ENCODE data around the gene TMPRSS6. TPM values are rescaled to one million over a fixed set of nuclear protein-coding genes. Genes with fewer than 3 reads are reported as not detected.

The TMPRSS6 gene
- total and polyA plus RNA-seq, 2 of the 13 experiments (the other 11 are each of a cell fraction or from before 2014, with no cell fraction given) = 4.2 to 4.8 TPM

DNA sequence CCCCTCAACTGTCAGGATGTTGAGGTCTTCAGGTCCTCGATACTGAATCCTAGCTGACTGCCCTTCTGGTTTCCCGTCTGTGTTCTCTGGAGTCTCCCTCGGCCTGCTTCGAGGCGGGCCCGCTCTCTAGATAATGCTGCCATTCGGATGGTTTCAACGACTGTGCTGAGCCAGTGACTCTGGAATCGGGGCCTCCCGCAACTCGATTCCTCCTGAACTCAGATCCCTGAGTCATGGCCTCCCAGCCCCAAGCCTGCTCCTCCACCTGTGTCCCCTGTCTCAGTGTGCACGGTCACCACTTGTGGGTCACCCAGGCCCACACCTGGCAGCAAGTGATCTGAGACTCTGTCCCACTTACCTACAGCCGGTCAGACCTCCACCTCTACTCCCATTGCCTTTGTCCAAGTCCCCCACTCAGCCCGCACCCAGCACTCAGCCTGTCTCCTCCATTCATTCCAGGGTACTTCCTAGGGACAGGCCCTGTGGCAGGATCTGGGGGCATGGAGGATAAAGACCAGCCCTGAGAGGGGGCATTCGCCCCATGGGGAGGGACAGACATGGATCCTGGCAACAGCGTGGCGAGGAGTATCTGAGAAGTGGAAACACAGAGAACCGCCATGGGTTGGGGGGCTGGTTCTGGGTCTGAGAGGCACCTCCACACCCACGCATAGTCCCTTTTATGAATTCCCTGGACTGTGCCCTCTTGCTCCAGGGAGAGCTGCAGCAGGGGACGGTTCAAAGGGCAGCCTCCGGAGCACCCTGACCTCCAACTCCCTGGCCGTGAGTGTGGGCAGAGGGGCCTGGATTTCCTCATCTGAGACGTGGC lies 75.7 kb downstream of the TMPRSS6 start (continued):
- TF ChIP-seq FOSL2 (CRISPR knock-in tag; IDR thresholded peaks at IDR 0.05) (no peak), PTBP1 (IDR thresholded peaks at IDR 0.05; ENCODE audit: low read depth, low read length, poor library complexity, severe bottlenecking) (no peak), ZNF205 (CRISPR knock-in tag; IDR thresholded peaks at IDR 0.05) (no peak), ZNF510 (CRISPR knock-in tag; IDR thresholded peaks at IDR 0.05; ENCODE audit: low read depth) (no peak), KLF12 (CRISPR knock-in tag; IDR thresholded peaks at IDR 0.05; ENCODE audit: borderline replicate concordance) (peak; percentile 76; the same call in 1 of the 2 replicates), ZNF337 (CRISPR knock-in tag; IDR thresholded peaks at IDR 0.05; ENCODE audit: borderline replicate concordance, low read depth) (no peak), RARA (CRISPR knock-in tag; IDR thresholded peaks at IDR 0.05) (peak; percentile 81), BRCA1 (CRISPR knock-in tag; IDR thresholded peaks at IDR 0.05) (no peak), RBM22 (optimal IDR thresholded peaks at IDR 0.05; ENCODE audit: low read length) (no peak), TOE1 (CRISPR knock-in tag; IDR thresholded peaks at IDR 0.05) (no peak), ZBTB7B (CRISPR knock-in tag; IDR thresholded peaks at IDR 0.05) (peak; percentile 97)
- TF ChIP-seq, protein P1, sequence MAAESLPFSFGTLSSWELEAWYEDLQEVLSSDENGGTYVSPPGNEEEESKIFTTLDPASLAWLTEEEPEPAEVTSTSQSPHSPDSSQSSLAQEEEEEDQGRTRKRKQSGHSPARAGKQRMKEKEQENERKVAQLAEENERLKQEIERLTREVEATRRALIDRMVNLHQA (CRISPR knock-in tag; IDR thresholded peaks at IDR 0.05) = no peak
- TF ChIP-seq, protein P2, sequence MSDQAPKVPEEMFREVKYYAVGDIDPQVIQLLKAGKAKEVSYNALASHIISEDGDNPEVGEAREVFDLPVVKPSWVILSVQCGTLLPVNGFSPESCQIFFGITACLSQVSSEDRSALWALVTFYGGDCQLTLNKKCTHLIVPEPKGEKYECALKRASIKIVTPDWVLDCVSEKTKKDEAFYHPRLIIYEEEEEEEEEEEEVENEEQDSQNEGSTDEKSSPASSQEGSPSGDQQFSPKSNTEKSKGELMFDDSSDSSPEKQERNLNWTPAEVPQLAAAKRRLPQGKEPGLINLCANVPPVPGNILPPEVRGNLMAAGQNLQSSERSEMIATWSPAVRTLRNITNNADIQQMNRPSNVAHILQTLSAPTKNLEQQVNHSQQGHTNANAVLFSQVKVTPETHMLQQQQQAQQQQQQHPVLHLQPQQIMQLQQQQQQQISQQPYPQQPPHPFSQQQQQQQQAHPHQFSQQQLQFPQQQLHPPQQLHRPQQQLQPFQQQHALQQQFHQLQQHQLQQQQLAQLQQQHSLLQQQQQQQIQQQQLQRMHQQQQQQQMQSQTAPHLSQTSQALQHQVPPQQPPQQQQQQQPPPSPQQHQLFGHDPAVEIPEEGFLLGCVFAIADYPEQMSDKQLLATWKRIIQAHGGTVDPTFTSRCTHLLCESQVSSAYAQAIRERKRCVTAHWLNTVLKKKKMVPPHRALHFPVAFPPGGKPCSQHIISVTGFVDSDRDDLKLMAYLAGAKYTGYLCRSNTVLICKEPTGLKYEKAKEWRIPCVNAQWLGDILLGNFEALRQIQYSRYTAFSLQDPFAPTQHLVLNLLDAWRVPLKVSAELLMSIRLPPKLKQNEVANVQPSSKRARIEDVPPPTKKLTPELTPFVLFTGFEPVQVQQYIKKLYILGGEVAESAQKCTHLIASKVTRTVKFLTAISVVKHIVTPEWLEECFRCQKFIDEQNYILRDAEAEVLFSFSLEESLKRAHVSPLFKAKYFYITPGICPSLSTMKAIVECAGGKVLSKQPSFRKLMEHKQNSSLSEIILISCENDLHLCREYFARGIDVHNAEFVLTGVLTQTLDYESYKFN (CRISPR knock-in tag; conservative IDR thresholded peaks at IDR 0.05) = peak; percentile 95
- TF ChIP-seq, protein P3, sequence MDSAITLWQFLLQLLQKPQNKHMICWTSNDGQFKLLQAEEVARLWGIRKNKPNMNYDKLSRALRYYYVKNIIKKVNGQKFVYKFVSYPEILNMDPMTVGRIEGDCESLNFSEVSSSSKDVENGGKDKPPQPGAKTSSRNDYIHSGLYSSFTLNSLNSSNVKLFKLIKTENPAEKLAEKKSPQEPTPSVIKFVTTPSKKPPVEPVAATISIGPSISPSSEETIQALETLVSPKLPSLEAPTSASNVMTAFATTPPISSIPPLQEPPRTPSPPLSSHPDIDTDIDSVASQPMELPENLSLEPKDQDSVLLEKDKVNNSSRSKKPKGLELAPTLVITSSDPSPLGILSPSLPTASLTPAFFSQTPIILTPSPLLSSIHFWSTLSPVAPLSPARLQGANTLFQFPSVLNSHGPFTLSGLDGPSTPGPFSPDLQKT (CRISPR knock-in tag; IDR thresholded peaks at IDR 0.05; ENCODE audit: borderline replicate concordance) = no peak
- TF ChIP-seq, protein P4, sequence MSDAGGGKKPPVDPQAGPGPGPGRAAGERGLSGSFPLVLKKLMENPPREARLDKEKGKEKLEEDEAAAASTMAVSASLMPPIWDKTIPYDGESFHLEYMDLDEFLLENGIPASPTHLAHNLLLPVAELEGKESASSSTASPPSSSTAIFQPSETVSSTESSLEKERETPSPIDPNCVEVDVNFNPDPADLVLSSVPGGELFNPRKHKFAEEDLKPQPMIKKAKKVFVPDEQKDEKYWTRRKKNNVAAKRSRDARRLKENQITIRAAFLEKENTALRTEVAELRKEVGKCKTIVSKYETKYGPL (CRISPR knock-in tag; IDR thresholded peaks at IDR 0.05) = no peak
- TF ChIP-seq, protein P5, sequence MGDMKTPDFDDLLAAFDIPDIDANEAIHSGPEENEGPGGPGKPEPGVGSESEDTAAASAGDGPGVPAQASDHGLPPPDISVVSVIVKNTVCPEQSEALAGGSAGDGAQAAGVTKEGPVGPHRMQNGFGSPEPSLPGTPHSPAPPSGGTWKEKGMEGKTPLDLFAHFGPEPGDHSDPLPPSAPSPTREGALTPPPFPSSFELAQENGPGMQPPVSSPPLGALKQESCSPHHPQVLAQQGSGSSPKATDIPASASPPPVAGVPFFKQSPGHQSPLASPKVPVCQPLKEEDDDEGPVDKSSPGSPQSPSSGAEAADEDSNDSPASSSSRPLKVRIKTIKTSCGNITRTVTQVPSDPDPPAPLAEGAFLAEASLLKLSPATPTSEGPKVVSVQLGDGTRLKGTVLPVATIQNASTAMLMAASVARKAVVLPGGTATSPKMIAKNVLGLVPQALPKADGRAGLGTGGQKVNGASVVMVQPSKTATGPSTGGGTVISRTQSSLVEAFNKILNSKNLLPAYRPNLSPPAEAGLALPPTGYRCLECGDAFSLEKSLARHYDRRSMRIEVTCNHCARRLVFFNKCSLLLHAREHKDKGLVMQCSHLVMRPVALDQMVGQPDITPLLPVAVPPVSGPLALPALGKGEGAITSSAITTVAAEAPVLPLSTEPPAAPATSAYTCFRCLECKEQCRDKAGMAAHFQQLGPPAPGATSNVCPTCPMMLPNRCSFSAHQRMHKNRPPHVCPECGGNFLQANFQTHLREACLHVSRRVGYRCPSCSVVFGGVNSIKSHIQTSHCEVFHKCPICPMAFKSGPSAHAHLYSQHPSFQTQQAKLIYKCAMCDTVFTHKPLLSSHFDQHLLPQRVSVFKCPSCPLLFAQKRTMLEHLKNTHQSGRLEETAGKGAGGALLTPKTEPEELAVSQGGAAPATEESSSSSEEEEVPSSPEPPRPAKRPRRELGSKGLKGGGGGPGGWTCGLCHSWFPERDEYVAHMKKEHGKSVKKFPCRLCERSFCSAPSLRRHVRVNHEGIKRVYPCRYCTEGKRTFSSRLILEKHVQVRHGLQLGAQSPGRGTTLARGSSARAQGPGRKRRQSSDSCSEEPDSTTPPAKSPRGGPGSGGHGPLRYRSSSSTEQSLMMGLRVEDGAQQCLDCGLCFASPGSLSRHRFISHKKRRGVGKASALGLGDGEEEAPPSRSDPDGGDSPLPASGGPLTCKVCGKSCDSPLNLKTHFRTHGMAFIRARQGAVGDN (CRISPR knock-in tag; IDR thresholded peaks at IDR 0.05) = peak; percentile 98
- TF ChIP-seq, protein P6, sequence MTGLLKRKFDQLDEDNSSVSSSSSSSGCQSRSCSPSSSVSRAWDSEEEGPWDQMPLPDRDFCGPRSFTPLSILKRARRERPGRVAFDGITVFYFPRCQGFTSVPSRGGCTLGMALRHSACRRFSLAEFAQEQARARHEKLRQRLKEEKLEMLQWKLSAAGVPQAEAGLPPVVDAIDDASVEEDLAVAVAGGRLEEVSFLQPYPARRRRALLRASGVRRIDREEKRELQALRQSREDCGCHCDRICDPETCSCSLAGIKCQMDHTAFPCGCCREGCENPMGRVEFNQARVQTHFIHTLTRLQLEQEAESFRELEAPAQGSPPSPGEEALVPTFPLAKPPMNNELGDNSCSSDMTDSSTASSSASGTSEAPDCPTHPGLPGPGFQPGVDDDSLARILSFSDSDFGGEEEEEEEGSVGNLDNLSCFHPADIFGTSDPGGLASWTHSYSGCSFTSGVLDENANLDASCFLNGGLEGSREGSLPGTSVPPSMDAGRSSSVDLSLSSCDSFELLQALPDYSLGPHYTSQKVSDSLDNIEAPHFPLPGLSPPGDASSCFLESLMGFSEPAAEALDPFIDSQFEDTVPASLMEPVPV (CRISPR knock-in tag; IDR thresholded peaks at IDR 0.05) = no peak
